ENCODE measurements around the gene HEXB. TPM values are rescaled to one million over a fixed set of nuclear protein-coding genes. Genes with fewer than 3 reads are reported as not detected.

Gene HEXB
- total RNA-seq, 1 experiment from 2014 or later = 60.9 TPM

DNA sequence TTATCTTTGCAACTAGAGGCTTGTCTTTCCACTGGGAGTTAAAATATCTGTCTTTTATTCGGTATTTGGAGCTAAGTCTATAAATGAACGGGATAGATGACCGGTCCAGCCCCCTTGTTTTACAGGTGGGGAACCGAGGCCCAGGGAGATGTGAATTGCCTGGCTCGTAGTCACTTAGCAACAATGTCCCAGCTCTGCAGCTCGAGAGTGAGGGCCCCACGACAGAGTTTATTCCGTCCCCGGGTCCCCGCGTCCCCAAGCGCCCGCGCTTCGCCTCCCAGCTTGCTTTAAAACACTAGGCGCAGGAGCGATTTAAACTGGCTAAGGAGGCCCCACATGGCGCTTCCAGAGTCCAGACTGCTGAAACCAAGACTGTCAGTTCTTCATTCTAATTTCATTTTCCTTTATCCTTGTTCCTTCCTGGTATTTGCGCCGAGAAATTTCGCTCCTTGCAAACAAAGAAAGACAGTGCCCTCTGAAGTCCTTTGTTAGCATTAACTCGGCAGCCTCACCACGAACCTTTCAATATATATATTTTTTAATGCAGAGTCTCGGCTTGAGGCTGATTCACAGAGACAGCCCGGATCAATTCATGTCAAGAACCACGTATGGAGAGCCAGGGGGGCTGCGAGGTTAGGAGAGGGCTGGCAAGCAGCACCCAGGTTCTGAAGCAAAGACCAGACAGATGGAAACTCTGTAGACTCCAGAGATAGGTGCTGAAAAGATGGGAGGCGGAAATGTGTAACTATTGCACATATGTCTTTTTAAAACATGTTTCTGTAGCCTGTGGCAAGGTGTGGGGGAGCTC is 43.1 kb upstream of the HEXB start:
- no peak for ATAC-seq
- no peak for TF ChIP-seq NR1H2 (CRISPR knock-in tag; IDR thresholded peaks at IDR 0.05)
- no peak for DNase-seq (ENCODE audit: low spot score)
- Mint-ChIP-seq H3K36me3 (no peaks in the 10 kb centered on the region), H3K27me3 (ENCODE audit: low read depth) (peaks cover 34% of the 10 kb centered on the region), H3K9me3 (no peaks in the 10 kb centered on the region), H3K27ac (no peak overlapping the region), H3K4me3 (peak overlapping the region; percentile 87), H3K4me1 (peaks cover 36% of the 10 kb centered on the region)
- POLR2A ChIA-PET = interaction anchor here (0.5 to 1.3 kb wide), 2 partner anchors 13 to 246 kb away, joined by 3 to 8 read pairs; no protein-coding TSS in a partner anchor
- CTCF ChIA-PET = interaction anchor here (1.0 to 3.8 kb wide), 11 partner anchors 11 to 657 kb away, joined by 3 to 22 read pairs (median 4); no protein-coding TSS in a partner anchor

DNA sequence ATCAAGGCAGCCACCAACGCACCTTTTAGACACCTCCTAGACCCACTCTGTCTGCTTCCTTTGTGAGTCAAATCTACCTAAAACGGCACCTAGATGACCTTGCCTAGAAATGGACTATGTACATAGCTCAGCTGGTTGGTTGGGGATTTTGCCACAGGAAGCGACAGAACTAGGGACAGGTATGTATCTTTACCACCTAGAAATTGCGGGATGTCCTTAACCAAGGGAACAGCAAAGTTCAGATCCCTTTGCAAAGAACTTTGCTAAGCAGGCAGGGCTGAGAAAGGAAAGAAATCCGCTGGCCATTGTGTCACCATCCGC is 42.5 kb upstream of the HEXB start:
- no peak for DNase-seq (ENCODE audit: low spot score)
- POLR2A ChIA-PET = interaction anchor here (0.5 kb wide), 1 partner anchor 245 kb away, joined by 3 read pairs; no protein-coding TSS in a partner anchor

DNA sequence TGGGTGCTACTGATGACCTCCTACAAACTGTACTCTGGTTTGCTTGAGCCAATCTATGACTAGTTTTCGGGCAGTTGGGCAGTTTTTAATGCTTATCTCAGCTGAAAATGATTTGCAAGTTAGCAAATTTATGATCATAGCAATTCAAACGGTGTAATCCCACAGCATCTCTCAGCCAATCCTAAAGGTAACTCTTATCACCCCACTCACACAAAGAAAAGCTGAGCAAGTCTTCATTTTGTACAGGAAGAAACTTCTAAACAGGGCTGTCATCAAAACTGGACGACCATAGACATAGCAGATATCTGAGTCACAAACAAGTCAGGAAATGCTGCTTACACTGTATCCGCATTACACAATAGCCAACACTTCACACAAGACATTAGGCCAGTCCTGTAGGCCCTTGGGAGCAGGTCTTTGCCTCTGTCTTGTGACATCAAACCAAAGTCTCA is 41.9 kb upstream of the HEXB start:
- POLR2A ChIA-PET = no interaction called here
- DNase-seq (ENCODE audit: low spot score) = no peak
- TF ChIP-seq, protein P1, sequence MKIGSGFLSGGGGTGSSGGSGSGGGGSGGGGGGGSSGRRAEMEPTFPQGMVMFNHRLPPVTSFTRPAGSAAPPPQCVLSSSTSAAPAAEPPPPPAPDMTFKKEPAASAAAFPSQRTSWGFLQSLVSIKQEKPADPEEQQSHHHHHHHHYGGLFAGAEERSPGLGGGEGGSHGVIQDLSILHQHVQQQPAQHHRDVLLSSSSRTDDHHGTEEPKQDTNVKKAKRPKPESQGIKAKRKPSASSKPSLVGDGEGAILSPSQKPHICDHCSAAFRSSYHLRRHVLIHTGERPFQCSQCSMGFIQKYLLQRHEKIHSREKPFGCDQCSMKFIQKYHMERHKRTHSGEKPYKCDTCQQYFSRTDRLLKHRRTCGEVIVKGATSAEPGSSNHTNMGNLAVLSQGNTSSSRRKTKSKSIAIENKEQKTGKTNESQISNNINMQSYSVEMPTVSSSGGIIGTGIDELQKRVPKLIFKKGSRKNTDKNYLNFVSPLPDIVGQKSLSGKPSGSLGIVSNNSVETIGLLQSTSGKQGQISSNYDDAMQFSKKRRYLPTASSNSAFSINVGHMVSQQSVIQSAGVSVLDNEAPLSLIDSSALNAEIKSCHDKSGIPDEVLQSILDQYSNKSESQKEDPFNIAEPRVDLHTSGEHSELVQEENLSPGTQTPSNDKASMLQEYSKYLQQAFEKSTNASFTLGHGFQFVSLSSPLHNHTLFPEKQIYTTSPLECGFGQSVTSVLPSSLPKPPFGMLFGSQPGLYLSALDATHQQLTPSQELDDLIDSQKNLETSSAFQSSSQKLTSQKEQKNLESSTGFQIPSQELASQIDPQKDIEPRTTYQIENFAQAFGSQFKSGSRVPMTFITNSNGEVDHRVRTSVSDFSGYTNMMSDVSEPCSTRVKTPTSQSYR (CRISPR knock-in tag; IDR thresholded peaks at IDR 0.05) = no peak
- ATAC-seq = no peak
- peaks cover 38% of the 10 kb centered on the region for H3K4me1 Mint-ChIP-seq
- H3K36me3 Mint-ChIP-seq = no peaks in the 10 kb centered on the region
- H3K27ac Mint-ChIP-seq = no peak overlapping the region
- CTCF ChIA-PET = interaction anchor here (1.1 to 3.8 kb wide), 3 partner anchors 10 to 431 kb away, joined by 3 to 21 read pairs (median 4); no protein-coding TSS in a partner anchor
- no peak overlapping the region for H3K4me3 Mint-ChIP-seq
- H3K27me3 Mint-ChIP-seq (ENCODE audit: low read depth) = peaks cover 34% of the 10 kb centered on the region
- no peaks in the 10 kb centered on the region for H3K9me3 Mint-ChIP-seq

More for the DNA sequence above, 42.5 kb upstream of the HEXB start:
- ATAC-seq = no peak
- CTCF ChIA-PET = interaction anchor here (1.2 to 3.8 kb wide), 3 partner anchors 17 to 430 kb away, joined by 3 to 21 read pairs (median 4); no protein-coding TSS in a partner anchor
- Mint-ChIP-seq H3K27me3 (ENCODE audit: low read depth) (peaks cover 34% of the 10 kb centered on the region), H3K9me3 (no peaks in the 10 kb centered on the region), H3K4me3 (peak overlapping the region; percentile 87; the same call in 1 of the 2 replicates), H3K4me1 (peaks cover 36% of the 10 kb centered on the region), H3K27ac (no peak overlapping the region), H3K36me3 (no peaks in the 10 kb centered on the region)
- TF ChIP-seq GABPB1 (CRISPR knock-in tag; IDR thresholded peaks at IDR 0.05) = no peak

DNA sequence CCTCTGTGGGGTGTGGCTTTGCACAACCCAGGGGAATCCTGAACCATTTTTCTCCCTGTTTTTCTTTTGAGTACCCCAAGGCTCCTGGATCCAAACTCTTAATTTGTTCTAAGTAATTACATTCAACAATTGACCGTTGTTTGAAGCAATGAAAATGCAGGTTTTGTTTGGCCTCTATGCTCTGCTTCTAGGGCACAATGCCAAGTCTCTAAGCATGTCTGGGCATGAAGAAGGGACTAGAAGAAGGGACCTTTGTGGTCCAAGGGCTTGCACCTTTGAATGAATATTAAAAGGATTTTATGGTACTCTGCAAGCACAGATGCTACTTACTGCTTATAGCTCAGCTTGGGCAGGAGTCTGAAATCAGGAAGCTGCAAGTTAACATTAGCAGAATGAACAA is 37.9 kb upstream of the HEXB start:
- peaks cover 26% of the 10 kb centered on the region for H3K4me1 Mint-ChIP-seq
- peaks cover 20% of the 10 kb centered on the region for H3K27me3 Mint-ChIP-seq (ENCODE audit: low read depth)
- H3K4me3 Mint-ChIP-seq = no peak overlapping the region
- ChIA-PET POLR2A (no interaction called here), CTCF (interaction anchor here (1.1 to 1.2 kb wide), 3 partner anchors 21 to 701 kb away, joined by 3 to 6 read pairs (median 4); no protein-coding TSS in a partner anchor)
- no peak for ATAC-seq
- no peak overlapping the region for H3K27ac Mint-ChIP-seq
- no peaks in the 10 kb centered on the region for H3K9me3 Mint-ChIP-seq
- TF ChIP-seq KAT7 (CRISPR knock-in tag; IDR thresholded peaks at IDR 0.05; ENCODE audit: borderline replicate concordance) (no peak), ZNF317 (CRISPR knock-in tag; IDR thresholded peaks at IDR 0.05; ENCODE audit: borderline replicate concordance, low read depth) (no peak), ETV6 (CRISPR knock-in tag; IDR thresholded peaks at IDR 0.05) (no peak), SOX15 (CRISPR knock-in tag; IDR thresholded peaks at IDR 0.05) (no peak), TP53 (CRISPR knock-in tag; IDR thresholded peaks at IDR 0.05) (no peak), NR2C2 (CRISPR knock-in tag; IDR thresholded peaks at IDR 0.05) (no peak), GABPB1 (CRISPR knock-in tag; IDR thresholded peaks at IDR 0.05) (no peak)
- TF ChIP-seq, protein P2, sequence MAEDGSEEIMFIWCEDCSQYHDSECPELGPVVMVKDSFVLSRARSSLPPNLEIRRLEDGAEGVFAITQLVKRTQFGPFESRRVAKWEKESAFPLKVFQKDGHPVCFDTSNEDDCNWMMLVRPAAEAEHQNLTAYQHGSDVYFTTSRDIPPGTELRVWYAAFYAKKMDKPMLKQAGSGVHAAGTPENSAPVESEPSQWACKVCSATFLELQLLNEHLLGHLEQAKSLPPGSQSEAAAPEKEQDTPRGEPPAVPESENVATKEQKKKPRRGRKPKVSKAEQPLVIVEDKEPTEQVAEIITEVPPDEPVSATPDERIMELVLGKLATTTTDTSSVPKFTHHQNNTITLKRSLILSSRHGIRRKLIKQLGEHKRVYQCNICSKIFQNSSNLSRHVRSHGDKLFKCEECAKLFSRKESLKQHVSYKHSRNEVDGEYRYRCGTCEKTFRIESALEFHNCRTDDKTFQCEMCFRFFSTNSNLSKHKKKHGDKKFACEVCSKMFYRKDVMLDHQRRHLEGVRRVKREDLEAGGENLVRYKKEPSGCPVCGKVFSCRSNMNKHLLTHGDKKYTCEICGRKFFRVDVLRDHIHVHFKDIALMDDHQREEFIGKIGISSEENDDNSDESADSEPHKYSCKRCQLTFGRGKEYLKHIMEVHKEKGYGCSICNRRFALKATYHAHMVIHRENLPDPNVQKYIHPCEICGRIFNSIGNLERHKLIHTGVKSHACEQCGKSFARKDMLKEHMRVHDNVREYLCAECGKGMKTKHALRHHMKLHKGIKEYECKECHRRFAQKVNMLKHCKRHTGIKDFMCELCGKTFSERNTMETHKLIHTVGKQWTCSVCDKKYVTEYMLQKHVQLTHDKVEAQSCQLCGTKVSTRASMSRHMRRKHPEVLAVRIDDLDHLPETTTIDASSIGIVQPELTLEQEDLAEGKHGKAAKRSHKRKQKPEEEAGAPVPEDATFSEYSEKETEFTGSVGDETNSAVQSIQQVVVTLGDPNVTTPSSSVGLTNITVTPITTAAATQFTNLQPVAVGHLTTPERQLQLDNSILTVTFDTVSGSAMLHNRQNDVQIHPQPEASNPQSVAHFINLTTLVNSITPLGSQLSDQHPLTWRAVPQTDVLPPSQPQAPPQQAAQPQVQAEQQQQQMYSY (CRISPR knock-in tag; IDR thresholded peaks at IDR 0.05) = no peak
- TF ChIP-seq, protein P3, sequence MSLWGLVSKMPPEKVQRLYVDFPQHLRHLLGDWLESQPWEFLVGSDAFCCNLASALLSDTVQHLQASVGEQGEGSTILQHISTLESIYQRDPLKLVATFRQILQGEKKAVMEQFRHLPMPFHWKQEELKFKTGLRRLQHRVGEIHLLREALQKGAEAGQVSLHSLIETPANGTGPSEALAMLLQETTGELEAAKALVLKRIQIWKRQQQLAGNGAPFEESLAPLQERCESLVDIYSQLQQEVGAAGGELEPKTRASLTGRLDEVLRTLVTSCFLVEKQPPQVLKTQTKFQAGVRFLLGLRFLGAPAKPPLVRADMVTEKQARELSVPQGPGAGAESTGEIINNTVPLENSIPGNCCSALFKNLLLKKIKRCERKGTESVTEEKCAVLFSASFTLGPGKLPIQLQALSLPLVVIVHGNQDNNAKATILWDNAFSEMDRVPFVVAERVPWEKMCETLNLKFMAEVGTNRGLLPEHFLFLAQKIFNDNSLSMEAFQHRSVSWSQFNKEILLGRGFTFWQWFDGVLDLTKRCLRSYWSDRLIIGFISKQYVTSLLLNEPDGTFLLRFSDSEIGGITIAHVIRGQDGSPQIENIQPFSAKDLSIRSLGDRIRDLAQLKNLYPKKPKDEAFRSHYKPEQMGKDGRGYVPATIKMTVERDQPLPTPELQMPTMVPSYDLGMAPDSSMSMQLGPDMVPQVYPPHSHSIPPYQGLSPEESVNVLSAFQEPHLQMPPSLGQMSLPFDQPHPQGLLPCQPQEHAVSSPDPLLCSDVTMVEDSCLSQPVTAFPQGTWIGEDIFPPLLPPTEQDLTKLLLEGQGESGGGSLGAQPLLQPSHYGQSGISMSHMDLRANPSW (CRISPR knock-in tag; conservative IDR thresholded peaks at IDR 0.05; ENCODE audit: low read depth) = no peak
- TF ChIP-seq, protein P4, sequence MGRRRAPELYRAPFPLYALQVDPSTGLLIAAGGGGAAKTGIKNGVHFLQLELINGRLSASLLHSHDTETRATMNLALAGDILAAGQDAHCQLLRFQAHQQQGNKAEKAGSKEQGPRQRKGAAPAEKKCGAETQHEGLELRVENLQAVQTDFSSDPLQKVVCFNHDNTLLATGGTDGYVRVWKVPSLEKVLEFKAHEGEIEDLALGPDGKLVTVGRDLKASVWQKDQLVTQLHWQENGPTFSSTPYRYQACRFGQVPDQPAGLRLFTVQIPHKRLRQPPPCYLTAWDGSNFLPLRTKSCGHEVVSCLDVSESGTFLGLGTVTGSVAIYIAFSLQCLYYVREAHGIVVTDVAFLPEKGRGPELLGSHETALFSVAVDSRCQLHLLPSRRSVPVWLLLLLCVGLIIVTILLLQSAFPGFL (CRISPR knock-in tag; IDR thresholded peaks at IDR 0.05; ENCODE audit: borderline replicate concordance) = no peak
- TF ChIP-seq, protein P5, sequence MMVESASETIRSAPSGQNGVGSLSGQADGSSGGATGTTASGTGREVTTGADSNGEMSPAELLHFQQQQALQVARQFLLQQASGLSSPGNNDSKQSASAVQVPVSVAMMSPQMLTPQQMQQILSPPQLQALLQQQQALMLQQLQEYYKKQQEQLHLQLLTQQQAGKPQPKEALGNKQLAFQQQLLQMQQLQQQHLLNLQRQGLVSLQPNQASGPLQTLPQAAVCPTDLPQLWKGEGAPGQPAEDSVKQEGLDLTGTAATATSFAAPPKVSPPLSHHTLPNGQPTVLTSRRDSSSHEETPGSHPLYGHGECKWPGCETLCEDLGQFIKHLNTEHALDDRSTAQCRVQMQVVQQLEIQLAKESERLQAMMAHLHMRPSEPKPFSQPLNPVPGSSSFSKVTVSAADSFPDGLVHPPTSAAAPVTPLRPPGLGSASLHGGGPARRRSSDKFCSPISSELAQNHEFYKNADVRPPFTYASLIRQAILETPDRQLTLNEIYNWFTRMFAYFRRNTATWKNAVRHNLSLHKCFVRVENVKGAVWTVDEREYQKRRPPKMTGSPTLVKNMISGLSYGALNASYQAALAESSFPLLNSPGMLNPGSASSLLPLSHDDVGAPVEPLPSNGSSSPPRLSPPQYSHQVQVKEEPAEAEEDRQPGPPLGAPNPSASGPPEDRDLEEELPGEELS (CRISPR knock-in tag; IDR thresholded peaks at IDR 0.05) = no peak
- no peak for DNase-seq (ENCODE audit: low spot score)
- H3K36me3 Mint-ChIP-seq = no peaks in the 10 kb centered on the region
